Stomach smooth muscle (tissue), 2 donors: ENCODE measurements around the gene MAP1LC3A.
"Not testable (repeated sequence)": the region's sequence is repeated elsewhere in the genome, so short reads cannot be mapped to it uniquely, and the experiment has no call there.

ENCODE experiments used
- H3K27ac ChIP-seq: one replicate; pipeline ENCODE4 v1.7.0; 2013; ENCODE audit warnings: mild to moderate bottlenecking, low read length, inconsistent platforms
- H3K27me3 ChIP-seq, 2 donors: one replicate each; pipeline ENCODE4 v1.7.0; 2013; ENCODE audit warnings: low read length in 2 of 2; ENCODE audit not compliant: insufficient read depth in 2 of 2, control insufficient read depth in 1 of 2
- H3K36me3 ChIP-seq, 2 donors: one replicate each; pipeline ENCODE4 v1.7.0; 2013; ENCODE audit warnings: low read length in 2 of 2; ENCODE audit not compliant: control insufficient read depth in 2 of 2, insufficient read depth in 2 of 2
- H3K4me1 ChIP-seq: one replicate; pipeline ENCODE4 v1.7.0; 2013; ENCODE audit warnings: low read length; ENCODE audit not compliant: control insufficient read depth, insufficient read depth
- H3K4me3 ChIP-seq, 2 donors: one replicate each; pipeline ENCODE4 v1.7.0; 2013; ENCODE audit warnings: low read length in 2 of 2
- H3K9ac ChIP-seq, 2 donors: one replicate each; pipeline ENCODE4 v1.7.0; 2013; ENCODE audit warnings: low read length in 2 of 2, mild to moderate bottlenecking in 1 of 2
- H3K9me3 ChIP-seq, 2 donors: one replicate each; pipeline ENCODE4 v1.7.0; 2013; ENCODE audit warnings: low read length in 2 of 2; ENCODE audit not compliant: control insufficient read depth in 2 of 2
- donor health status: healthy.
- donor health status: Pancreatic carcinoma.

Gene MAP1LC3A

GRCh38 chr20:34517114-34517505, 41.4 kb upstream of the MAP1LC3A start:
- H3K27ac ChIP-seq = peak overlapping the region; percentile 90
- peaks cover 5% of the 10 kb centered on the region for H3K4me1 ChIP-seq
- H3K4me3 ChIP-seq = peak overlapping the region; percentile 91 to 95
- peaks cover 0 to 2% of the 10 kb centered on the region in 2 donors for H3K36me3 ChIP-seq
- H3K27me3 ChIP-seq = no peaks in the 10 kb centered on the region
- H3K9ac ChIP-seq = peak overlapping the region; percentile 88 to 89
- no peaks in the 10 kb centered on the region for H3K9me3 ChIP-seq

- H3K9ac ChIP-seq, H3K9me3 ChIP-seq, H3K27me3 ChIP-seq, H3K4me3 ChIP-seq, H3K36me3 ChIP-seq, H3K27ac ChIP-seq: not testable (repeated sequence)
- peaks cover 17% of the 10 kb centered on the region for H3K4me1 ChIP-seq
Measured at GRCh38 chr20:34518863-34519262, 39.7 kb upstream of the MAP1LC3A start.

- H3K27me3 ChIP-seq, H3K4me3 ChIP-seq, H3K9me3 ChIP-seq, H3K9ac ChIP-seq, H3K36me3 ChIP-seq, H3K27ac ChIP-seq: not testable (repeated sequence)
- H3K4me1 ChIP-seq = peaks cover 15% of the 10 kb centered on the region
Measured at GRCh38 chr20:34519841-34520240, 38.7 kb upstream of the MAP1LC3A start.

- H3K9ac ChIP-seq = peak overlapping the region; percentile 15 to 36
Measured at GRCh38 chr20:34522969-34523871, 35.3 kb upstream of the MAP1LC3A start.

GRCh38 chr20:34524426-34524825, 34.1 kb upstream of the MAP1LC3A start:
- H3K9me3 ChIP-seq = no peaks in the 10 kb centered on the region
- peaks cover 17 to 26% of the 10 kb centered on the region in 2 donors for H3K36me3 ChIP-seq
- H3K27ac ChIP-seq = no peak overlapping the region
- no peak overlapping the region for H3K4me3 ChIP-seq
- peaks cover 44% of the 10 kb centered on the region for H3K4me1 ChIP-seq
- H3K27me3 ChIP-seq = no peaks in the 10 kb centered on the region
- no peak overlapping the region for H3K9ac ChIP-seq

More at GRCh38 chr20:34522969-34523871, 35.3 kb upstream of the MAP1LC3A start:
- peaks cover 13 to 17% of the 10 kb centered on the region in 2 donors for H3K36me3 ChIP-seq
- H3K27ac ChIP-seq = peak overlapping the region; percentile 49
- H3K4me1 ChIP-seq = peaks cover 33% of the 10 kb centered on the region
- no peaks in the 10 kb centered on the region for H3K27me3 ChIP-seq
- H3K9me3 ChIP-seq = no peaks in the 10 kb centered on the region
- H3K4me3 ChIP-seq = peak overlapping the region in 1 of 2 donors; percentile 22

GRCh38 chr20:34525342-34525708, 33.2 kb upstream of the MAP1LC3A start:
- Histone ChIP-seq H3K9me3 (no peaks in the 10 kb centered on the region), H3K27me3 (no peaks in the 10 kb centered on the region), H3K4me1 (peaks cover 44% of the 10 kb centered on the region), H3K36me3 (peaks cover 25 to 34% of the 10 kb centered on the region in 2 donors), H3K4me3 (no peak overlapping the region), H3K9ac (no peak overlapping the region), H3K27ac (peak overlapping the region; percentile 66)

GRCh38 chr20:34525709-34526416, 32.7 kb upstream of the MAP1LC3A start:
- Histone ChIP-seq H3K4me1 (peaks cover 45% of the 10 kb centered on the region), H3K36me3 (peaks cover 30 to 38% of the 10 kb centered on the region in 2 donors), H3K9ac (peak overlapping the region; percentile 3 to 29), H3K27me3 (no peaks in the 10 kb centered on the region), H3K9me3 (no peaks in the 10 kb centered on the region), H3K27ac (peak overlapping the region; percentile 66), H3K4me3 (peak overlapping the region; percentile 16 to 57)

- Histone ChIP-seq H3K4me3 (peak overlapping the region in 1 of 2 donors; percentile 16), H3K9me3 (no peaks in the 10 kb centered on the region), H3K27me3 (no peaks in the 10 kb centered on the region), H3K4me1 (peaks cover 47% of the 10 kb centered on the region), H3K9ac (peak overlapping the region in 1 of 2 donors; percentile 3), H3K36me3 (peaks cover 32 to 39% of the 10 kb centered on the region in 2 donors), H3K27ac (peak overlapping the region; percentile 66)
Measured at GRCh38 chr20:34526466-34526865, 32.1 kb upstream of the MAP1LC3A start.

- no peaks in the 10 kb centered on the region for H3K9me3 ChIP-seq
- peaks cover 47% of the 10 kb centered on the region for H3K4me1 ChIP-seq
- no peak overlapping the region for H3K9ac ChIP-seq
- H3K36me3 ChIP-seq = peaks cover 32 to 44% of the 10 kb centered on the region in 2 donors
- H3K27ac ChIP-seq = no peak overlapping the region
- H3K27me3 ChIP-seq = no peaks in the 10 kb centered on the region
- no peak overlapping the region for H3K4me3 ChIP-seq
Measured at GRCh38 chr20:34527016-34527415, 31.5 kb upstream of the MAP1LC3A start.

GRCh38 chr20:34528921-34529297, 29.6 kb upstream of the MAP1LC3A start:
- Histone ChIP-seq H3K9me3 (no peaks in the 10 kb centered on the region), H3K36me3 (peaks cover 32 to 56% of the 10 kb centered on the region in 2 donors), H3K27ac (no peak overlapping the region), H3K4me3 (no peak overlapping the region), H3K4me1 (peaks cover 37% of the 10 kb centered on the region), H3K9ac (no peak overlapping the region), H3K27me3 (no peaks in the 10 kb centered on the region)
